Activated T-cell treated with anti-CD3 and anti-CD28 coated beads, Interleukin-2, amount 50 U/mL, for 4 hours (primary cell): ENCODE results near the gene STRBP. TPM values are rescaled to one million over a fixed set of nuclear protein-coding genes. Genes with fewer than 3 reads are reported as not detected.
A peak's percentile ranks its signal among the peaks of the same experiment; 100 is the strongest.
"Not testable (repeated sequence)": the region's sequence is repeated elsewhere in the genome, so short reads cannot be mapped to it uniquely, and the experiment has no call there.

Source experiments
- ATAC-seq, 2 donors: fragments of 200-7000 bp; cut with Tn5 transposase; one replicate each; pipeline ENCODE4 v1.10.0; 2021
- DNase-seq: peaks from one replicate; pipeline ENCODE4 v3.0.0-alpha.2; 2020
- H3K27me3 Mint-ChIP-seq: one replicate; pipeline ENCODE4 v1.8.0; 2021; ENCODE audit warnings: low read depth, mixed read lengths
- H3K36me3 Mint-ChIP-seq: one replicate; pipeline ENCODE4 v1.8.0; 2022; ENCODE audit warnings: mixed read lengths; ENCODE audit not compliant: insufficient read depth
- H3K4me1 Mint-ChIP-seq: one replicate; pipeline ENCODE4 v1.8.0; 2021; ENCODE audit warnings: low read depth, mixed read lengths
- H3K4me3 Mint-ChIP-seq: one replicate; pipeline ENCODE4 v1.8.0; 2021; ENCODE audit warnings: mild to moderate bottlenecking, moderate library complexity, mixed read lengths
- H3K9me3 Mint-ChIP-seq: one replicate; pipeline ENCODE4 v1.8.0; 2021; ENCODE audit warnings: mixed read lengths
- total RNA-seq, 3 donors: library from RNA; stranded (reverse); gene quantifications; one replicate each; pipeline ENCODE4 v1.2.1, GENCODE V29; 2021

Gene STRBP
- total RNA-seq, 3 donors from 2014 or later = 26.7 to 36.7 (median 35.1) TPM

GRCh38 chr9:123299558-123300126 lies 31.3 kb upstream of the STRBP start:
- Mint-ChIP-seq H3K9me3 (no peaks in the 10 kb centered on the region), H3K36me3 (no peaks in the 10 kb centered on the region), H3K4me3 (no peak overlapping the region), H3K27me3 (no peaks in the 10 kb centered on the region), H3K4me1 (peaks cover 25% of the 10 kb centered on the region)
- ATAC-seq (no peak), DNase-seq (no peak)

- Mint-ChIP-seq H3K4me3 (no peak overlapping the region), H3K9me3 (no peaks in the 10 kb centered on the region), H3K36me3 (no peaks in the 10 kb centered on the region), H3K4me1 (no peaks in the 10 kb centered on the region), H3K27me3 (peaks cover 8% of the 10 kb centered on the region)
- DNase-seq (no peak), ATAC-seq (no peak)
Measured at GRCh38 chr9:123296174-123296573, 27.8 kb upstream of the STRBP start.

- no peak for ATAC-seq
- Mint-ChIP-seq H3K27me3 (peaks cover 11% of the 10 kb centered on the region), H3K9me3 (no peaks in the 10 kb centered on the region), H3K4me1 (no peaks in the 10 kb centered on the region), H3K36me3 (no peaks in the 10 kb centered on the region), H3K4me3 (no peak overlapping the region)
- no peak for DNase-seq
Measured at GRCh38 chr9:123291736-123292135, 23.4 kb upstream of the STRBP start.

- ATAC-seq = no peak
- DNase-seq = no peak
- Mint-ChIP-seq H3K36me3 (no peaks in the 10 kb centered on the region), H3K27me3 (peaks cover 11% of the 10 kb centered on the region), H3K4me3 (no peak overlapping the region), H3K4me1 (no peaks in the 10 kb centered on the region), H3K9me3 (no peaks in the 10 kb centered on the region)
Measured at GRCh38 chr9:123290764-123291163, 22.4 kb upstream of the STRBP start.

GRCh38 chr9:123287639-123288038 lies 19.3 kb upstream of the STRBP start:
- H3K36me3 Mint-ChIP-seq = no peaks in the 10 kb centered on the region
- no peaks in the 10 kb centered on the region for H3K9me3 Mint-ChIP-seq
- ATAC-seq = peak in 1 of 2 donors; percentile 32
- H3K4me3 Mint-ChIP-seq = no peak overlapping the region
- H3K27me3 Mint-ChIP-seq = peaks cover 11% of the 10 kb centered on the region
- no peak for DNase-seq
- no peaks in the 10 kb centered on the region for H3K4me1 Mint-ChIP-seq

- Mint-ChIP-seq H3K27me3 (peaks cover 3% of the 10 kb centered on the region), H3K9me3 (no peaks in the 10 kb centered on the region), H3K4me3 (no peak overlapping the region), H3K4me1 (no peaks in the 10 kb centered on the region), H3K36me3 (no peaks in the 10 kb centered on the region)
- ATAC-seq = no peak
- no peak for DNase-seq
Measured at GRCh38 chr9:123286324-123286723, 17.9 kb upstream of the STRBP start.

GRCh38 chr9:123284656-123285055 lies 16.3 kb upstream of the STRBP start:
- ATAC-seq (no peak), DNase-seq (no peak)
- no peaks in the 10 kb centered on the region for H3K36me3 Mint-ChIP-seq
- no peaks in the 10 kb centered on the region for H3K4me1 Mint-ChIP-seq
- no peaks in the 10 kb centered on the region for H3K9me3 Mint-ChIP-seq
- no peak overlapping the region for H3K4me3 Mint-ChIP-seq
- no peaks in the 10 kb centered on the region for H3K27me3 Mint-ChIP-seq

GRCh38 chr9:123283455-123283854 lies 15.1 kb upstream of the STRBP start:
- DNase-seq (no peak), ATAC-seq (no peak)
- no peak overlapping the region for H3K4me3 Mint-ChIP-seq
- no peaks in the 10 kb centered on the region for H3K36me3 Mint-ChIP-seq
- no peaks in the 10 kb centered on the region for H3K27me3 Mint-ChIP-seq
- peaks cover 1% of the 10 kb centered on the region for H3K4me1 Mint-ChIP-seq
- H3K9me3 Mint-ChIP-seq = peaks cover 3% of the 10 kb centered on the region

GRCh38 chr9:123283048-123283408 lies 14.6 kb upstream of the STRBP start:
- no peaks in the 10 kb centered on the region for H3K27me3 Mint-ChIP-seq
- H3K4me1 Mint-ChIP-seq = peaks cover 3% of the 10 kb centered on the region
- peaks cover 3% of the 10 kb centered on the region for H3K9me3 Mint-ChIP-seq

GRCh38 chr9:123282362-123283047 lies 14.1 kb upstream of the STRBP start:
- no peaks in the 10 kb centered on the region for H3K36me3 Mint-ChIP-seq
- H3K4me1 Mint-ChIP-seq = peaks cover 3% of the 10 kb centered on the region
- peaks cover 3% of the 10 kb centered on the region for H3K9me3 Mint-ChIP-seq
- H3K27me3 Mint-ChIP-seq = no peaks in the 10 kb centered on the region
- no peak for DNase-seq
- ATAC-seq = no peak
- no peak overlapping the region for H3K4me3 Mint-ChIP-seq

More at GRCh38 chr9:123283048-123283408, 14.6 kb upstream of the STRBP start:
- ATAC-seq (no peak), DNase-seq (no peak)
- no peaks in the 10 kb centered on the region for H3K36me3 Mint-ChIP-seq
- no peak overlapping the region for H3K4me3 Mint-ChIP-seq

- peaks cover 3% of the 10 kb centered on the region for H3K9me3 Mint-ChIP-seq
- ATAC-seq = no peak
- no peaks in the 10 kb centered on the region for H3K36me3 Mint-ChIP-seq
- H3K4me1 Mint-ChIP-seq = peaks cover 3% of the 10 kb centered on the region
- H3K4me3 Mint-ChIP-seq = no peak overlapping the region
- DNase-seq = no peak
- H3K27me3 Mint-ChIP-seq = peaks cover under 1% of the 10 kb centered on the region
Measured at GRCh38 chr9:123281659-123282350, 13.4 kb upstream of the STRBP start.

- H3K4me3 Mint-ChIP-seq, H3K9me3 Mint-ChIP-seq, DNase-seq, H3K27me3 Mint-ChIP-seq, H3K4me1 Mint-ChIP-seq, H3K36me3 Mint-ChIP-seq: not testable (repeated sequence)
- peak in 1 of 2 donors; percentile 55 for ATAC-seq
Measured at GRCh38 chr9:123278879-123279493, 10.6 kb upstream of the STRBP start.

GRCh38 chr9:123278361-123278760 lies 10.0 kb upstream of the STRBP start:
- Mint-ChIP-seq H3K27me3 (peaks cover 10% of the 10 kb centered on the region), H3K4me1 (peaks cover 3% of the 10 kb centered on the region), H3K36me3 (no peaks in the 10 kb centered on the region), H3K4me3 (no peak overlapping the region), H3K9me3 (peaks cover 3% of the 10 kb centered on the region)
- DNase-seq (no peak), ATAC-seq (peak; percentile 41 to 48)

- no peak overlapping the region for H3K4me3 Mint-ChIP-seq
- peaks cover 10% of the 10 kb centered on the region for H3K27me3 Mint-ChIP-seq
- H3K4me1 Mint-ChIP-seq = peaks cover 3% of the 10 kb centered on the region
- DNase-seq = no peak
- no peak for ATAC-seq
- H3K9me3 Mint-ChIP-seq = peaks cover 3% of the 10 kb centered on the region
- no peaks in the 10 kb centered on the region for H3K36me3 Mint-ChIP-seq
Measured at GRCh38 chr9:123276551-123276950, 8.2 kb upstream of the STRBP start.
